Right lobe of liver (tissue), 4 donors: ENCODE measurements around the gene ART3.

Experiments used
- CTCF ChIP-seq, 4 donors: fragments of 200-600 bp in 3 of 4; fragments of 450-650 bp in 1 of 4; IDR thresholded peaks; one replicate each; pipeline versions ENCODE4 v1.5.1 to v1.8.0; 2016 to 2022; ENCODE audit warnings: antibody characterized with exemption in 4 of 4, mild to moderate bottlenecking in 2 of 4
- POLR2A ChIP-seq: fragments of 450-650 bp; IDR thresholded peaks from one replicate; pipeline ENCODE4 v1.6.1; 2017; ENCODE audit warnings: antibody characterized with exemption, mild to moderate bottlenecking
- donor health status: DM: no; HTN: no; CAD: no.
- donor health status: DM: no; HTN: no; CAD: no.
- donor health status: DM: no; HTN: yes; CAD: no.

- TF ChIP-seq CTCF (IDR thresholded peaks at IDR 0.05) (no peak), POLR2A (no peak)
Measured at GRCh38 chr4:76083386-76083988, 9.0 kb downstream of the ART3 start.
